PC-9 (cell line): ENCODE measurements around the gene LHFPL2. TPM values are rescaled to one million over a fixed set of nuclear protein-coding genes. Genes with fewer than 3 reads are reported as not detected.

Experiments
- BruUV-seq: library from RNA; stranded (reverse); fragments of 400-500 nt; replicated peaks from 2 replicates; lab custom pipeline; 2021; lab: Mats Ljungman, UMichigan
- CTCF ChIA-PET: fragments of 300-600 bp; sonication (Branson Sonifier 250); formaldehyde crosslinking; loops from one replicate; lab custom pipeline; 2022; ENCODE audit warnings: antibody characterized with exemption; lab: Charles Lee
- POLR2A ChIA-PET: fragments of 300-600 bp; sonication (Branson Sonifier 250); formaldehyde crosslinking; loops from one replicate; lab custom pipeline; 2022; ENCODE audit warnings: antibody characterized with exemption; ENCODE audit not compliant: unreplicated experiment; lab: Charles Lee
- DNase-seq, 2 experiments: peaks; one replicate each; pipeline versions ENCODE4 v3.0.0 to v3.0.0-alpha.2; 2015 to 2022; ENCODE audit warnings: mixed read lengths in 1 of 2
- H2AFZ ChIP-seq: fragments of 200-600 bp; sonication (generic); 2 replicates; pipeline ENCODE4 v1.8.1; 2017; ENCODE audit warnings: antibody characterized with exemption
- H3F3A ChIP-seq: fragments of 200-600 bp; sonication (generic); 2 replicates; pipeline ENCODE4 v1.8.1; 2017; ENCODE audit warnings: antibody characterized with exemption, mild to moderate bottlenecking, low read depth; ENCODE audit not compliant: insufficient read depth
- H3K27ac ChIP-seq: fragments of 200-600 bp; sonication (generic); 2 replicates; pipeline ENCODE4 v1.6.1; 2016; ENCODE audit warnings: mixed run types
- H3K27me3 ChIP-seq: fragments of 200-600 bp; sonication (generic); 2 replicates; pipeline ENCODE4 v1.6.1; 2016; ENCODE audit warnings: low read depth, mixed run types; ENCODE audit not compliant: insufficient read depth
- H3K36me3 ChIP-seq: fragments of 200-600 bp; sonication (generic); 2 replicates; pipeline ENCODE4 v1.6.1; 2016; ENCODE audit warnings: low read depth, mixed run types
- H3K4me1 ChIP-seq: fragments of 200-600 bp; sonication (generic); replicated peaks from 2 replicates; pipeline ENCODE4 v1.6.1; 2016; ENCODE audit warnings: mixed run types; ENCODE audit not compliant: insufficient read depth
- H3K4me2 ChIP-seq: fragments of 200-600 bp; sonication (generic); 2 replicates; pipeline ENCODE4 v1.6.1; 2017; ENCODE audit warnings: mixed run types
- H3K4me3 ChIP-seq: fragments of 200-600 bp; sonication (generic); 2 replicates; pipeline ENCODE4 v1.6.1; 2016; ENCODE audit warnings: mixed run types
- H3K79me2 ChIP-seq: fragments of 200-600 bp; sonication (generic); 2 replicates; pipeline ENCODE4 v1.6.1; 2017; ENCODE audit warnings: low read depth, mixed run types
- H3K9me2 ChIP-seq: fragments of 200-600 bp; sonication (generic); 2 replicates; pipeline ENCODE4 v1.8.1; 2017; ENCODE audit warnings: mild to moderate bottlenecking; ENCODE audit not compliant: insufficient read depth
- H3K9me3 ChIP-seq: fragments of 200-600 bp; sonication (generic); 2 replicates; pipeline ENCODE4 v1.8.1; 2016; ENCODE audit warnings: low read depth; ENCODE audit not compliant: insufficient read depth
- H4K20me1 ChIP-seq: fragments of 200-600 bp; sonication (generic); 2 replicates; pipeline ENCODE4 v1.8.1; 2017; ENCODE audit not compliant: insufficient read depth
- CTCF ChIP-seq: fragments of 200-600 bp; sonication (generic); conservative IDR thresholded peaks from 2 replicates; pipeline ENCODE4 v1.6.1; 2017; ENCODE audit warnings: mixed run types, antibody characterized with exemption, mild to moderate bottlenecking, moderate library complexity
- EZH2 ChIP-seq: fragments of 200-600 bp; sonication (generic); IDR thresholded peaks from 2 replicates; pipeline ENCODE4 v1.8.0; 2017; ENCODE audit warnings: antibody characterized with exemption, low read depth
- intact Hi-C: fragments of 100-400 bp; cut with micrococcal nuclease; formaldehyde crosslinking; loops from one replicate; pipeline ENCODE4 v1.10.0; 2022; ENCODE audit not compliant: unreplicated experiment
- total RNA-seq: library from RNA; stranded (reverse); gene quantifications from 2 replicates; pipeline ENCODE4 v1.2.3, GENCODE V29; 2021

LHFPL2 gene
- total RNA-seq, 1 experiment from 2014 or later, result 10.1 TPM

GRCh38 chr5:78629624-78630023 is 18.9 kb downstream of the LHFPL2 start:
- DNase-seq, result no peak
- Histone ChIP-seq H3K4me2 (no peak overlapping the region), H3K36me3 (peaks cover 27% of the 10 kb centered on the region), H3K27ac (no peak overlapping the region), H3K79me2 (peaks cover 12% of the 10 kb centered on the region), H3K9me3 (no peaks in the 10 kb centered on the region), H3K4me3 (no peak overlapping the region), H2AFZ (no peak overlapping the region), H3K27me3 (no peaks in the 10 kb centered on the region), H4K20me1 (no peaks in the 10 kb centered on the region), H3F3A (peaks cover 11% of the 10 kb centered on the region), H3K9me2 (no peaks in the 10 kb centered on the region), H3K4me1 (peaks cover 38% of the 10 kb centered on the region)
- TF ChIP-seq CTCF (no peak), EZH2 (no peak)
- intact Hi-C loops, result no loop called here
- BruUV-seq, result no TSS peak
- POLR2A ChIA-PET, result no interaction called here
- CTCF ChIA-PET, result no interaction called here

- Histone ChIP-seq H3F3A (peaks cover 11% of the 10 kb centered on the region), H3K4me2 (no peak overlapping the region), H3K4me1 (peaks cover 26% of the 10 kb centered on the region), H4K20me1 (no peaks in the 10 kb centered on the region), H3K36me3 (peaks cover 27% of the 10 kb centered on the region), H3K9me3 (no peaks in the 10 kb centered on the region), H3K9me2 (no peaks in the 10 kb centered on the region), H2AFZ (no peak overlapping the region), H3K4me3 (no peak overlapping the region), H3K27me3 (no peaks in the 10 kb centered on the region), H3K79me2 (no peaks in the 10 kb centered on the region; the same call in 1 of the 2 replicates), H3K27ac (no peak overlapping the region)
- intact Hi-C loops, result no loop called here
- no peak for DNase-seq
- TF ChIP-seq CTCF (no peak), EZH2 (no peak)
- ChIA-PET CTCF (interaction anchor here (0.5 to 1.0 kb wide), 2 partner anchors 34 to 159 kb away, joined by 3 read pairs; no protein-coding TSS in a partner anchor), POLR2A (no interaction called here)
- no TSS peak for BruUV-seq
These were observed 20.1 kb downstream of the LHFPL2 start for GRCh38 chr5:78628270-78628992.

- no peaks in the 10 kb centered on the region for H4K20me1 ChIP-seq
- ChIA-PET POLR2A (interaction anchor here (0.6 kb wide), 1 partner anchor 93 kb away, joined by 4 read pairs; no protein-coding TSS in a partner anchor), CTCF (interaction anchor here (1.0 kb wide), 1 partner anchor 34 kb away, joined by 3 read pairs; no protein-coding TSS in a partner anchor)
- no peak for DNase-seq
- no peak overlapping the region for H2AFZ ChIP-seq
- H3K27me3 ChIP-seq, result no peaks in the 10 kb centered on the region
- H3K9me3 ChIP-seq, result no peaks in the 10 kb centered on the region
- H3K27ac ChIP-seq, result no peak overlapping the region
- intact Hi-C loops, result no loop called here
- H3F3A ChIP-seq, result peaks cover 11% of the 10 kb centered on the region
- H3K4me2 ChIP-seq, result no peak overlapping the region
- peaks cover 27% of the 10 kb centered on the region for H3K36me3 ChIP-seq
- no peak for TF ChIP-seq EZH2
- no peak for TF ChIP-seq CTCF
- H3K4me1 ChIP-seq, result peaks cover 22% of the 10 kb centered on the region
- H3K79me2 ChIP-seq, result no peaks in the 10 kb centered on the region; the same call in 1 of the 2 replicates
- no peak overlapping the region for H3K4me3 ChIP-seq
- no peaks in the 10 kb centered on the region for H3K9me2 ChIP-seq
- no TSS peak for BruUV-seq
These were observed 20.8 kb downstream of the LHFPL2 start for GRCh38 chr5:78627766-78628165.
